MCF 10A (cell line): ENCODE data around the gene ZCCHC4. TPM values are rescaled to one million over a fixed set of nuclear protein-coding genes. Genes with fewer than 3 reads are reported as not detected.

Source experiments
- BruUV-seq: library from RNA; stranded (reverse); fragments of 400-500 nt; replicated peaks from 2 replicates; lab custom pipeline; 2021; lab: Mats Ljungman, UMichigan
- CTCF ChIA-PET: fragments of 300-600 bp; sonication (Branson Sonifier 250); formaldehyde crosslinking; extraction: SDS; loops from one replicate; lab custom pipeline; 2021; ENCODE audit warnings: antibody characterized with exemption, inconsistent platforms; lab: Yijun Ruan, JAX
- POLR2A ChIA-PET: fragments of 300-600, 350-650 bp; sonication (Branson Sonifier 250); formaldehyde crosslinking; extraction: SDS; loops from one replicate; lab custom pipeline; 2020; ENCODE audit warnings: antibody characterized with exemption, inconsistent platforms; lab: Yijun Ruan, JAX
- DNase-seq: peaks from one replicate; pipeline ENCODE4 v3.0.0-alpha.2; 2018; ENCODE audit not compliant: unreplicated experiment
- H3K27ac Mint-ChIP-seq: one replicate; pipeline ENCODE4 v1.8.0; 2022; ENCODE audit warnings: mild to moderate bottlenecking, low read depth, mixed read lengths; ENCODE audit not compliant: unreplicated experiment
- H3K27me3 Mint-ChIP-seq: one replicate; pipeline ENCODE4 v1.8.0; 2022; ENCODE audit warnings: mixed read lengths; ENCODE audit not compliant: insufficient read depth, unreplicated experiment
- H3K36me3 Mint-ChIP-seq: one replicate; pipeline ENCODE4 v1.8.0; 2022; ENCODE audit warnings: mild to moderate bottlenecking, moderate library complexity, mixed read lengths; ENCODE audit not compliant: insufficient read depth, unreplicated experiment
- H3K4me1 Mint-ChIP-seq: one replicate; pipeline ENCODE4 v1.8.0; 2022; ENCODE audit warnings: mixed read lengths; ENCODE audit not compliant: insufficient read depth, unreplicated experiment
- H3K4me3 Mint-ChIP-seq: one replicate; pipeline ENCODE4 v1.8.0; 2022; ENCODE audit warnings: mild to moderate bottlenecking, moderate library complexity, mixed read lengths; ENCODE audit not compliant: unreplicated experiment
- H3K9me3 Mint-ChIP-seq: one replicate; pipeline ENCODE4 v1.8.0; 2022; ENCODE audit warnings: mixed read lengths; ENCODE audit not compliant: unreplicated experiment
- intact Hi-C: fragments of 100-400 bp; cut with micrococcal nuclease; formaldehyde crosslinking; loops from 2 replicates; pipeline ENCODE4 v1.14.1; 2022
- total RNA-seq: library from RNA; stranded (reverse); gene quantifications from 2 replicates; pipeline ENCODE4 v1.2.3, GENCODE V29; 2022
- TF ChIP-seq, protein P1 (sequence below): fragments of 200-600 bp; IDR thresholded peaks from one replicate; pipeline ENCODE4 v1.8.0; 2022; ENCODE audit warnings: antibody characterized with exemption, mild to moderate bottlenecking; ENCODE audit not compliant: unreplicated experiment

ZCCHC4 gene
- total RNA-seq, 1 experiment from 2014 or later, result 7.7 TPM

DNA sequence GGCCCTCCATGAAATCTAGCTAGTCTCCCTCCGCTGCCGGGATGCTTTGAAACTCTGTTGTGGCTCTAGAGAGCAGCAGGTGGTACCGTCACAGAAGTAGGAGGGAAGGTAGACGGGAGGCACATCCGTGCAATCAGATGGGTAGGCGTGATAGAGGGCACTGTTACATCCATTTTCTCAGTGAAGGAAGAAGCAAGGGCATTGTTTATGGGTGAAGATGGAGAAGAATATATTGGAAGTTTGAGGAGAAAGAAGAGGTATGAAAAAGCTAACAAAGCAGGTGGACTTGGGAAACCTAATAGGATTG lies 65.8 kb downstream of the ZCCHC4 start:
- Mint-ChIP-seq H3K36me3 (peaks cover 27% of the 10 kb centered on the region), H3K9me3 (no peaks in the 10 kb centered on the region), H3K27ac (no peak overlapping the region), H3K4me1 (no peaks in the 10 kb centered on the region), H3K27me3 (no peaks in the 10 kb centered on the region), H3K4me3 (no peak overlapping the region)
- TF ChIP-seq, protein P1, sequence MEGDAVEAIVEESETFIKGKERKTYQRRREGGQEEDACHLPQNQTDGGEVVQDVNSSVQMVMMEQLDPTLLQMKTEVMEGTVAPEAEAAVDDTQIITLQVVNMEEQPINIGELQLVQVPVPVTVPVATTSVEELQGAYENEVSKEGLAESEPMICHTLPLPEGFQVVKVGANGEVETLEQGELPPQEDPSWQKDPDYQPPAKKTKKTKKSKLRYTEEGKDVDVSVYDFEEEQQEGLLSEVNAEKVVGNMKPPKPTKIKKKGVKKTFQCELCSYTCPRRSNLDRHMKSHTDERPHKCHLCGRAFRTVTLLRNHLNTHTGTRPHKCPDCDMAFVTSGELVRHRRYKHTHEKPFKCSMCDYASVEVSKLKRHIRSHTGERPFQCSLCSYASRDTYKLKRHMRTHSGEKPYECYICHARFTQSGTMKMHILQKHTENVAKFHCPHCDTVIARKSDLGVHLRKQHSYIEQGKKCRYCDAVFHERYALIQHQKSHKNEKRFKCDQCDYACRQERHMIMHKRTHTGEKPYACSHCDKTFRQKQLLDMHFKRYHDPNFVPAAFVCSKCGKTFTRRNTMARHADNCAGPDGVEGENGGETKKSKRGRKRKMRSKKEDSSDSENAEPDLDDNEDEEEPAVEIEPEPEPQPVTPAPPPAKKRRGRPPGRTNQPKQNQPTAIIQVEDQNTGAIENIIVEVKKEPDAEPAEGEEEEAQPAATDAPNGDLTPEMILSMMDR, result no peak
- intact Hi-C loops, result no loop called here
- POLR2A ChIA-PET, result interaction anchor here (0.6 to 1.3 kb wide), 2 partner anchors 66 to 145 kb away, joined by 3 to 8 read pairs; partner anchors contain the start of genes PI4K2B and ZCCHC4
- no peak for DNase-seq
- CTCF ChIA-PET, result interaction anchor here (2.2 kb wide), 1 partner anchor 11 kb away, joined by 9 read pairs; no protein-coding TSS in a partner anchor
- BruUV-seq, result no TSS peak

DNA sequence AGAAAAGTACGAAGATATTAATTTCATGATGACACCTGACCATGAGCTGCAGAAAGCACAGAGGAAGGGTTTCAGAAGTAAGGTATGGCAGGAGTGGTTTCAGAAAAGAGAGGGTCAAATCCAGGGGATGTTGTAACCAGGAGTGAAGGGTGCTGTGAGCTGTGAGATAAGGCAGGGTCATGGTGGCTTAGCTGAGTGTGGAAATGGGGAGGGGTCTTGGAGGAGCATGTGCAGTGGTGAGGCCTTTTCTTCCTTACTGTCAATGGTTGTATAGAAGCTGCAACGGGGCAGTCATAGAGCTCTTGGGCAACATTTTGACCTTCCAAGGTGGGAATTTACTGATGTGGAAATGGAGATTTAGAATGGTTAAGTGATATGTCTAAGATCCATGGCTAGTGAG lies 67.0 kb downstream of the ZCCHC4 start:
- Mint-ChIP-seq H3K36me3 (peaks cover 39% of the 10 kb centered on the region), H3K27ac (no peak overlapping the region), H3K9me3 (no peaks in the 10 kb centered on the region), H3K4me3 (no peak overlapping the region), H3K27me3 (no peaks in the 10 kb centered on the region), H3K4me1 (no peaks in the 10 kb centered on the region)
- POLR2A ChIA-PET, result interaction anchor here (0.8 to 1.4 kb wide), 2 partner anchors 9 to 11 kb away, joined by 3 to 4 read pairs; no protein-coding TSS in a partner anchor
- no peak for DNase-seq
- BruUV-seq, result no TSS peak
- CTCF ChIA-PET, result interaction anchor here (0.5 to 1.7 kb wide), 2 partner anchors 13 to 98 kb away, joined by 3 to 13 read pairs; no protein-coding TSS in a partner anchor
- intact Hi-C loops, result no loop called here
- TF ChIP-seq, protein P1, result no peak

DNA sequence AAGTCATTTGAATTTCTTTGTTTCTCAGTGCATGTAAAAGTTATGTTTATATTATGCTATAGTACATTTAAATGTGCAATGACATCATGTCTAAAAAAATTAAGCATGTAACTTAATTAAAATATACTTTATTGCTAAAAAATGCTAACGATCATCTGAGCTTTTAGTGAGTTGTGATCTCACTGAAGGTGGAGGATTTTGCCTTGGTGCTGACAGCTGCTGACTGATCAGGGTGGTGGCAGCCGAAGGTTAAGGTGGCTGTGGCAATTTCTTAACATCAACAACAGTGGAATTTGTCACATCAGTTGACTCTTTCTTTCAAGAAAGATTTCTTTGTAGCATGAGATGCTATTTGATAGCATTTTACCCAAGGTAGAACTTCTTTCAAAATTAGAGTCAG lies 71.1 kb downstream of the ZCCHC4 start:
- DNase-seq, result no peak
- no TSS peak for BruUV-seq
- Mint-ChIP-seq H3K27me3 (no peaks in the 10 kb centered on the region), H3K9me3 (no peaks in the 10 kb centered on the region), H3K4me1 (no peaks in the 10 kb centered on the region), H3K27ac (no peak overlapping the region), H3K36me3 (peaks cover 69% of the 10 kb centered on the region), H3K4me3 (no peak overlapping the region)
- ChIA-PET POLR2A (no interaction called here), CTCF (interaction anchor here (0.6 to 1.2 kb wide), 2 partner anchors 72 to 204 kb away, joined by 3 to 4 read pairs; partner anchors contain the start of gene ZCCHC4)
- intact Hi-C loops, result loop anchor here (10.0 kb wide), 1 partner anchor 1579 kb away; no protein-coding TSS in a partner anchor
- TF ChIP-seq, protein P1, result no peak

DNA sequence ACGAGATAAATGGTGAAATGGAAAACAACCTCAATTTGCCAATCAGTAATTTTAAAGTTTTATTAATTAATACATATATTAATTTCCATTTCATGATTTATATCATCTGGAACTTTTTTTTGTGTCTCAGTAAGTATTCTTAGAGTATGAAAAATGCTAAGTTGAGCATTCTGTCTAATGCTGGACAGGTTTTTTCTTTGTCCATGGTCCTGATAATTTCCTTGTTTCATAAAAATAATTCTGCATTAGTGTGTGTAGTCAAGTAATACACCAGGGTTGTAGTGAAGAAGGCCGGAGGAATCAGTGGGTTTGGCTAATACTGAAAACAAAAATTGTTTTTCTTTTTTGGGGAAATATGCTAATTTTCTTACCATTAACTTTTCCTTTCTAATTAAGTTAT lies 74.4 kb downstream of the ZCCHC4 start:
- ChIA-PET CTCF (no interaction called here), POLR2A (interaction anchor here (1.9 kb wide), 1 partner anchor 9 kb away, joined by 6 read pairs; the partner anchor contains the start of gene ANAPC4)
- intact Hi-C loops, result loop anchor here (10.0 kb wide), 1 partner anchor 1582 kb away; no protein-coding TSS in a partner anchor
- Mint-ChIP-seq H3K27ac (no peak overlapping the region), H3K36me3 (peaks cover 87% of the 10 kb centered on the region), H3K4me3 (no peak overlapping the region), H3K4me1 (no peaks in the 10 kb centered on the region), H3K27me3 (no peaks in the 10 kb centered on the region), H3K9me3 (no peaks in the 10 kb centered on the region)
- TF ChIP-seq, protein P1, result no peak
- BruUV-seq, result no TSS peak
- DNase-seq, result no peak
